ENCODE data around the gene DAB1.

The DAB1 gene

GRCh38 chr1:57238233-57238781, 185.6 kb downstream of the DAB1 start:
- no peak overlapping the region for H3K4me3 ChIP-seq (ENCODE audit: low read length)
- no peak for DNase-seq (ENCODE audit: low read depth)
- TF ChIP-seq CTCF (conservative IDR thresholded peaks at IDR 0.05; ENCODE audit: low read length), result no peak

- H3K4me3 ChIP-seq (ENCODE audit: low read length), result no peak overlapping the region
- TF ChIP-seq CTCF (conservative IDR thresholded peaks at IDR 0.05; ENCODE audit: low read length), result no peak
- DNase-seq (ENCODE audit: low read depth), result no peak
Observed at GRCh38 chr1:57235730-57236510, 187.9 kb downstream of the DAB1 start.

GRCh38 chr1:57234459-57234858, 189.4 kb downstream of the DAB1 start:
- H3K4me3 ChIP-seq (ENCODE audit: low read length), result no peak overlapping the region
- no peak for TF ChIP-seq CTCF (conservative IDR thresholded peaks at IDR 0.05; ENCODE audit: low read length)
- no peak for DNase-seq (ENCODE audit: low read depth)

- no peak for DNase-seq (ENCODE audit: low read depth)
- no peak overlapping the region for H3K4me3 ChIP-seq (ENCODE audit: low read length)
- 0 out of 2 replicates have a peak, but pooled peaks have one; percentile 2 for TF ChIP-seq CTCF (conservative IDR thresholded peaks at IDR 0.05; ENCODE audit: low read length)
Observed at GRCh38 chr1:57232500-57232899, 191.4 kb downstream of the DAB1 start.

GRCh38 chr1:57229998-57230397, 193.9 kb downstream of the DAB1 start:
- no peak overlapping the region for H3K4me3 ChIP-seq (ENCODE audit: low read length)
- no peak for DNase-seq (ENCODE audit: low read depth)
- TF ChIP-seq CTCF (conservative IDR thresholded peaks at IDR 0.05; ENCODE audit: low read length), result no peak

- no peak for TF ChIP-seq CTCF (conservative IDR thresholded peaks at IDR 0.05; ENCODE audit: low read length)
- no peak for DNase-seq (ENCODE audit: low read depth)
- H3K4me3 ChIP-seq (ENCODE audit: low read length), result no peak overlapping the region
Observed at GRCh38 chr1:57229076-57229475, 194.8 kb downstream of the DAB1 start.

GRCh38 chr1:57222801-57223200, 201.1 kb downstream of the DAB1 start:
- DNase-seq (ENCODE audit: low read depth), result no peak
- no peak overlapping the region for H3K4me3 ChIP-seq (ENCODE audit: low read length)
- TF ChIP-seq CTCF (conservative IDR thresholded peaks at IDR 0.05; ENCODE audit: low read length), result no peak

Measured in AG10803 (cell line).